ENCODE data around the gene STAC3. TPM values are rescaled to one million over a fixed set of nuclear protein-coding genes. Genes with fewer than 3 reads are reported as not detected.

STAC3 gene
- total and polyA plus RNA-seq, 4 donors, result 0.19 to 1.3 (median 0.96) TPM

DNA sequence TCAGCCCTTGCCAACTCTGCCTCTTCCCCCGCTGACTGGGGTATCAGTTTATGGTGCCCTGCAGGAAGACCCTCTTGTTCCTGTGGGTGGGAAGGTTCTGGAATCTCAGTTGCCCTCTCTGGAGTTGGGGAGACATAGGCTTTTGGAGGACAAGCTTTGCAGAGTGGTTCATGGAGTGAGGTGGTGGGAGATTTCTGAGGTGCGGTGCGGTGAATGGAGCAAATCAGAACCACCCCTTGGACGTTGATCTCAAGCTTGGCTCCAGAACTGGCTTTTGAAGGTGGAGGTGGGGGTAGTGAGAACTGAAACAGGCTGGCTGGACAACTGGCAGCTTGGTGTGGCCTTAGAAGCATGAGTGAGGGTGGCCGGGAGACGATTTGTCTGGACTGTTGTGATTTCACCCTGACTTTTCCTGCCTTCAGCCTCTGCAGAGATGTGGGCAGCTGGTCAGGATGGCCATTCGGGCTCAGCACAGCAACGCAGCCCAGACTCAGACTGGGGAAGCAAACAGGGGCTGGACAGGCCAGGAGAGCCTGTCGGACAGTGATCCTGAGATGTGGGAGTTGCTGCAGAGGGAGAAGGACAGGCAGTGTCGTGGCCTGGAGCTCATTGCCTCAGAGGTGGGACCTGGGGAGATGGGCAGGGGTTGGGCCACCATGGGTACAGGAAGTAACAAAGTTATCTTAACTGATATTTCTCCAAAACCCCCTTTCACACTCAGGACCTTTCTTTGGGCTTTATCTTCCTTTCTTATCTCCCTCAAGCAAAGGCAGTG, 20.4 kb downstream of the STAC3 start (continued):
- TF ChIP-seq FOXA1 (IDR thresholded peaks at IDR 0.05), result no peak

DNA sequence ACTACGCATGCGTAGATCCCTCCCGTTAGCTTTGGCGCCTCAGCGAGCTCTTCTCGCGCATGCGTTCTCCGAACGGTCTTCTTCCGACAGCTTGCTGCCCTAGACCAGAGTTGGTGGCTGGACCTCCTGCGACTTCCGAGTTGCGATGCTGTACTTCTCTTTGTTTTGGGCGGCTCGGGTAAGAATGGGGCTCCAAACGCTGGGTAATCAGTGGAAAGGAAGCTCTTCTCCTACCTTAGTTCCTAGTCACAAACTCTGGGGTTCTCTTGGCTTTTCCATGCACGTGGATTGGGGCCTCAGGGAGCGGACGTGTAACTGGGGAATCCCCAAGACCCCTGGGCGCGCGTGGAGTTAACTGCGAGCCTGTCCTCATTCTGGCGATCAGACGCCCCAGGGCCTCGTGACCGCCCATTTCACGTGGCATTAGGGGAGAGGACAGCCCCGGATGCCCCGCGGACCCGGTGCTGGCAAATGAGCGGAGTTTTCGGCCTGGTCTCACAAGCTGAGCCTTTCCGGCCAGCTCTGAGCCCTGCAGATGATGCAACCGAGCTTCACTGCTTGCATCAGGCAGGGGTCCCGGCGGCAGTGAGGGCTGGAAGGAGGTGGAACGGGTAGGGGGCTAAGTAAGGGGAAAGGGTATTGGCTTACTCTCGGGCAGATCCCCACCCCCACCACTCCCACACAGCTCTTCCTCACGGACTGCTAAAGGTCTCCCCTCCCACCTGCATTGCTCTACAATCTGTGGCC, 21.2 kb downstream of the STAC3 start, which contains the start of gene SHMT2:
TSS of gene SHMT2 (plus strand) at position 78 of the 747 bp plus-strand sequence. CDS start at position 146, 68 bp downstream.
- Histone ChIP-seq H3K9me3 (ENCODE audit: control insufficient read depth in 4 of 4, low read length in 3 of 4) (no peaks in the 10 kb centered on the region), H3K27ac (ENCODE audit: low read depth in 1 of 2, low read length in 2 of 2) (peak within 1 kb of the TSS; percentile 94 to 97), H3K4me3 (ENCODE audit: low read depth in 1 of 3, low read length in 3 of 3) (peak within 1 kb of the TSS; percentile 55 to 83 (median 68)), H3K36me3 (ENCODE audit: control insufficient read depth in 4 of 4, insufficient read depth in 3 of 4, low read depth in 1 of 4, low read length in 3 of 4) (peaks cover 12 to 20% (median 15%) of the 10 kb centered on the region in 4 donors), H3K4me1 (ENCODE audit: control insufficient read depth in 4 of 4, insufficient read depth in 4 of 4, low read length in 3 of 4) (peaks cover 17 to 61% (median 45%) of the 10 kb centered on the region in 4 donors), H3K9ac (ENCODE audit: low read depth in 1 of 2, low read length in 2 of 2) (peak within 1 kb of the TSS; percentile 76 to 95), H3K27me3 (ENCODE audit: control insufficient read depth in 4 of 4, insufficient read depth in 4 of 4, low read length in 3 of 4) (no peaks in the 10 kb centered on the region)
- DNase-seq (ENCODE audit: low spot score), result peak; percentile 89
- TF ChIP-seq HNF4G (IDR thresholded peaks at IDR 0.05) (peak; percentile 29), EGR1 (IDR thresholded peaks at IDR 0.05; ENCODE audit: low read depth in 2 of 2) (no peak), RXRA (IDR thresholded peaks at IDR 0.05) (peak; percentile 63 to 82), GABPA (IDR thresholded peaks at IDR 0.05 in 1 of 2, conservative IDR thresholded peaks at IDR 0.05 in 1 of 2) (peak in 1 of 2 donors; percentile 32), FOXA1 (IDR thresholded peaks at IDR 0.05) (no peak), TAF1 (conservative IDR thresholded peaks at IDR 0.05) (no peak), HNF4A (conservative IDR thresholded peaks at IDR 0.05) (peak in 1 of 2 donors; percentile 50), SP1 (IDR thresholded peaks at IDR 0.05) (peak; percentile 77), FOXA2 (IDR thresholded peaks at IDR 0.05) (peak; percentile 6), JUND (IDR thresholded peaks at IDR 0.05) (peak in 1 of 2 donors; percentile 13), NR2F2 (IDR thresholded peaks at IDR 0.05) (no peak), YY1 (IDR thresholded peaks at IDR 0.05) (peak; percentile 77), RAD21 (IDR thresholded peaks at IDR 0.05) (peak in 1 of 2 donors; percentile 25)
- TF ChIP-seq, protein P1, sequence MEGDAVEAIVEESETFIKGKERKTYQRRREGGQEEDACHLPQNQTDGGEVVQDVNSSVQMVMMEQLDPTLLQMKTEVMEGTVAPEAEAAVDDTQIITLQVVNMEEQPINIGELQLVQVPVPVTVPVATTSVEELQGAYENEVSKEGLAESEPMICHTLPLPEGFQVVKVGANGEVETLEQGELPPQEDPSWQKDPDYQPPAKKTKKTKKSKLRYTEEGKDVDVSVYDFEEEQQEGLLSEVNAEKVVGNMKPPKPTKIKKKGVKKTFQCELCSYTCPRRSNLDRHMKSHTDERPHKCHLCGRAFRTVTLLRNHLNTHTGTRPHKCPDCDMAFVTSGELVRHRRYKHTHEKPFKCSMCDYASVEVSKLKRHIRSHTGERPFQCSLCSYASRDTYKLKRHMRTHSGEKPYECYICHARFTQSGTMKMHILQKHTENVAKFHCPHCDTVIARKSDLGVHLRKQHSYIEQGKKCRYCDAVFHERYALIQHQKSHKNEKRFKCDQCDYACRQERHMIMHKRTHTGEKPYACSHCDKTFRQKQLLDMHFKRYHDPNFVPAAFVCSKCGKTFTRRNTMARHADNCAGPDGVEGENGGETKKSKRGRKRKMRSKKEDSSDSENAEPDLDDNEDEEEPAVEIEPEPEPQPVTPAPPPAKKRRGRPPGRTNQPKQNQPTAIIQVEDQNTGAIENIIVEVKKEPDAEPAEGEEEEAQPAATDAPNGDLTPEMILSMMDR (IDR thresholded peaks at IDR 0.05; ENCODE audit: low read depth, low read length, missing input control), result no peak
- TF ChIP-seq, protein P2, sequence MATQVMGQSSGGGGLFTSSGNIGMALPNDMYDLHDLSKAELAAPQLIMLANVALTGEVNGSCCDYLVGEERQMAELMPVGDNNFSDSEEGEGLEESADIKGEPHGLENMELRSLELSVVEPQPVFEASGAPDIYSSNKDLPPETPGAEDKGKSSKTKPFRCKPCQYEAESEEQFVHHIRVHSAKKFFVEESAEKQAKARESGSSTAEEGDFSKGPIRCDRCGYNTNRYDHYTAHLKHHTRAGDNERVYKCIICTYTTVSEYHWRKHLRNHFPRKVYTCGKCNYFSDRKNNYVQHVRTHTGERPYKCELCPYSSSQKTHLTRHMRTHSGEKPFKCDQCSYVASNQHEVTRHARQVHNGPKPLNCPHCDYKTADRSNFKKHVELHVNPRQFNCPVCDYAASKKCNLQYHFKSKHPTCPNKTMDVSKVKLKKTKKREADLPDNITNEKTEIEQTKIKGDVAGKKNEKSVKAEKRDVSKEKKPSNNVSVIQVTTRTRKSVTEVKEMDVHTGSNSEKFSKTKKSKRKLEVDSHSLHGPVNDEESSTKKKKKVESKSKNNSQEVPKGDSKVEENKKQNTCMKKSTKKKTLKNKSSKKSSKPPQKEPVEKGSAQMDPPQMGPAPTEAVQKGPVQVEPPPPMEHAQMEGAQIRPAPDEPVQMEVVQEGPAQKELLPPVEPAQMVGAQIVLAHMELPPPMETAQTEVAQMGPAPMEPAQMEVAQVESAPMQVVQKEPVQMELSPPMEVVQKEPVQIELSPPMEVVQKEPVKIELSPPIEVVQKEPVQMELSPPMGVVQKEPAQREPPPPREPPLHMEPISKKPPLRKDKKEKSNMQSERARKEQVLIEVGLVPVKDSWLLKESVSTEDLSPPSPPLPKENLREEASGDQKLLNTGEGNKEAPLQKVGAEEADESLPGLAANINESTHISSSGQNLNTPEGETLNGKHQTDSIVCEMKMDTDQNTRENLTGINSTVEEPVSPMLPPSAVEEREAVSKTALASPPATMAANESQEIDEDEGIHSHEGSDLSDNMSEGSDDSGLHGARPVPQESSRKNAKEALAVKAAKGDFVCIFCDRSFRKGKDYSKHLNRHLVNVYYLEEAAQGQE (IDR thresholded peaks at IDR 0.05), result peak; percentile 40
- TF ChIP-seq, protein P3, sequence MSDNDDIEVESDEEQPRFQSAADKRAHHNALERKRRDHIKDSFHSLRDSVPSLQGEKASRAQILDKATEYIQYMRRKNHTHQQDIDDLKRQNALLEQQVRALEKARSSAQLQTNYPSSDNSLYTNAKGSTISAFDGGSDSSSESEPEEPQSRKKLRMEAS (IDR thresholded peaks at IDR 0.05), result peak; percentile 78
- TF ChIP-seq, protein P4, sequence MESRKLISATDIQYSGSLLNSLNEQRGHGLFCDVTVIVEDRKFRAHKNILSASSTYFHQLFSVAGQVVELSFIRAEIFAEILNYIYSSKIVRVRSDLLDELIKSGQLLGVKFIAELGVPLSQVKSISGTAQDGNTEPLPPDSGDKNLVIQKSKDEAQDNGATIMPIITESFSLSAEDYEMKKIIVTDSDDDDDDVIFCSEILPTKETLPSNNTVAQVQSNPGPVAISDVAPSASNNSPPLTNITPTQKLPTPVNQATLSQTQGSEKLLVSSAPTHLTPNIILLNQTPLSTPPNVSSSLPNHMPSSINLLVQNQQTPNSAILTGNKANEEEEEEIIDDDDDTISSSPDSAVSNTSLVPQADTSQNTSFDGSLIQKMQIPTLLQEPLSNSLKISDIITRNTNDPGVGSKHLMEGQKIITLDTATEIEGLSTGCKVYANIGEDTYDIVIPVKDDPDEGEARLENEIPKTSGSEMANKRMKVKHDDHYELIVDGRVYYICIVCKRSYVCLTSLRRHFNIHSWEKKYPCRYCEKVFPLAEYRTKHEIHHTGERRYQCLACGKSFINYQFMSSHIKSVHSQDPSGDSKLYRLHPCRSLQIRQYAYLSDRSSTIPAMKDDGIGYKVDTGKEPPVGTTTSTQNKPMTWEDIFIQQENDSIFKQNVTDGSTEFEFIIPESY (IDR thresholded peaks at IDR 0.05), result peak; percentile 28
- TF ChIP-seq, protein P5, sequence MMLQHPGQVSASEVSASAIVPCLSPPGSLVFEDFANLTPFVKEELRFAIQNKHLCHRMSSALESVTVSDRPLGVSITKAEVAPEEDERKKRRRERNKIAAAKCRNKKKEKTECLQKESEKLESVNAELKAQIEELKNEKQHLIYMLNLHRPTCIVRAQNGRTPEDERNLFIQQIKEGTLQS (IDR thresholded peaks at IDR 0.05), result peak; percentile 96
- under 1% methylated on average over 42 of the region's 42 CpGs for WGBS
